ENCODE results near the gene BIK.

The BIK gene

DNA sequence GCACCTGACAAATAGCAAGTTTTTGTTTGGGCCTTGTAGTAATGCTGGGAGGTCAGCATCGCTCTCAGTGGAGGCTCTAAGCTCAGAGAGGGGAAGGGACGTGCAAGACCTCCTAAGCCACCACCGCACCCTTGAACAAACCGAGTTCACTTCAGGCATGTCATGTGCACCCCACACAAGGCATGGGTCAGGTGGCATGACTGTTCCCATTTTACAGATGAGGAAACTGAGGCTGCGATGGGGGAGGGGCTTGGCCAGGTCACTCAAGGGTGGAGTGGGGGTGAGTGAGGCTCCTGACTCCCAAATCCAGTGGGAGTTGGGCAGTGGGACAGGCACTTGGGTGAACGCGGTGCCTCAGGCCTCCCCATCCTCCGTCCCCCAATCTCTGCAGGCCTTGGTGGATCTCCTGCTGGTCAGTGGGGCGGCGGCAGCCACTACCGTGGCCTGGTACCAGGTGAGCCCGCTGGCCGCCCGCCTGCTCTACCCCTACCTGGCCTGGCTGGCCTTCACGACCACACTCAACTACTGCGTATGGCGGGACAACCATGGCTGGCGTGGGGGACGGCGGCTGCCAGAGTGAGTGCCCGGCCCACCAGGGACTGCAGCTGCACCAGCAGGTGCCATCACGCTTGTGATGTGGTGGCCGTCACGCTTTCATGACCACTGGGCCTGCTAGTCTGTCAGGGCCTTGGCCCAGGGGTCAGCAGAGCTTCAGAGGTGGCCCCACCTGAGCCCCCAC lies 52.0 kb downstream of the BIK start:
- DNase-seq (ENCODE audit: low read depth in 2 of 2): no peak

DNA sequence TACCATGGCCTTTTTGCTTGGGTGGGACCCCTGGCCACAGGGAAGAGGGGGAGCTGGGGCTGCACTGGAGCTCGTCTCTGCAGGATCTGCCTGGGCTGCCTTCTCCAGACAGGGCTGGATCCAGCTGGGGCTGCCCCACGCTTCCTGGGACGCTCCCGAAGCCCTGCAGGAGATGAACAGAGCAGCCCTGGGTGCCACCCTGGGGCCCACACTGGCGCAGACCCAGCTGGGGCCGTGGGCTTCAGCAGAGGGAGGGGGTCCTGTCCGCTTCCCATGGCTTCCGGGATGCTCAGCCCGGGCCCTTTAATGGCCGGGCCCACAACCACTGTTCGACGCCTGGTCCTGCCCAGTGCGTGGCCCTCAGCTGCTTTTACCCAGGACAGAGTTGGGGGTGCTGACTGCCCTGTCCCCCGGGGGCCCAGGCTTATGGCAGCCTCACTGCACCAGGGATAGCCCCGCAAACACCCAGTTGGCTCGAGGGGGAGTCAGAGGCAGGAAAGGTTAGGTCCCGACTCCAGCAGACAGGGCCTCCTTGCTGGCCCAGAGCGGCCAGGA lies 52.8 kb downstream of the BIK start:
- no peak for DNase-seq (ENCODE audit: low read depth in 2 of 2)

DNA sequence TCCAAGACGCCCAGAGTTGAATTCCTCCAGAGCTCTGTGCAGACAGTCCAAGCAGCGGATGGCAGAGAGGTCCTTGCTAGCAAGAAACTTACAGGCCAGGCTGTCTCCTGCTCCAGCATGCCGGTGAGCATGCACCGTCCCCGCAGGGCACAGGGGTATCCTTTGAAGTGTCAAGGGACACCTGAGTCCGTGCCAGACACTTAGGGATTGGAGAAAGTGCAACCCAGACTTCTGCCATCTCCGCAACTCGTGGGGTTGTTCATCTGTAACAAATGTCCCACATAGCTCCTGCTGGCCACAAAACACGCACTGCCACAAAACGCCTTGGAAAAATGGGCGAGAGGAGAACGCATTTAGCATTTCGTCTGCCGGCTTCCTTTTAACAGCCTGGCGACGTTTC lies 54.1 kb downstream of the BIK start:
- no peak for DNase-seq (ENCODE audit: low read depth in 2 of 2)

DNA sequence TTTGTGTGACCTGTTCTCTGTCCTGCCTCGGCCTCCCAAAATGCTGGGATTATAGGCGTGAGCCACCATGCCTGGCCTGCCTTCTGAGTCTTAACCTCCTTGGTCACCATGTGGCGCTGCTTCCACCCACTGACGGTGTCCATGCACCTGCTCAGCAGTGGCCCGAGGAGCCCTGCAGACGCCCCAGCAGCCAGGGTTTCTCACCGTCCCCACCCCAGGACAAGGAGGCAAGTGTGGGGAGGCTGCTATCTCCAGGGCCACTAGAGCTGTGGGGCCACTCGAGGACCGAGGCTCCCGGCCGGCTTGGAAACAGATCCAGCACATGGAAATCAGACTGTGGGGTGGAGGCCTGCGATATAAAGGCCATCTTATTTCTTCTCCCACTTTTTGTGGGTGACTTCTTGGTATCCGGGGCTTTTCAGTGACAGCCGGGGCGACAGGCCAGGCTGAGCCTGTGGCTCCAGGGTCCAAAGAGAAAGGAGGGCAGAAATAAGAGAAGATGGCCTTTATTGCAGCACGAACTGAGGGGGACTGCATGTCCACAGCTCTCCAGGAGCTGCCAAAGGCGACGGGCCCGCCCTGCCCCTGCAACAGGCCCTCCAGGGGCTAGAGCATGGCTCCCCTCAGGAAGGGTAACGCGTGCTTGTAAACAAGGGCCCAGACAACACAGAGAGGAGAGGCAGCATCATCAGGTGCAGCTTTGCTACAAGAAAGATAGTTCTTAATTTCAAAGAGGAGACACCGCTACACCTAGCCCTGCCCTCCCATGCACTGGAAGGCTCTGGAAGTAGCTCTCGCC lies 55.8 kb downstream of the BIK start:
- no peak for DNase-seq (ENCODE audit: low read depth in 2 of 2)

DNA sequence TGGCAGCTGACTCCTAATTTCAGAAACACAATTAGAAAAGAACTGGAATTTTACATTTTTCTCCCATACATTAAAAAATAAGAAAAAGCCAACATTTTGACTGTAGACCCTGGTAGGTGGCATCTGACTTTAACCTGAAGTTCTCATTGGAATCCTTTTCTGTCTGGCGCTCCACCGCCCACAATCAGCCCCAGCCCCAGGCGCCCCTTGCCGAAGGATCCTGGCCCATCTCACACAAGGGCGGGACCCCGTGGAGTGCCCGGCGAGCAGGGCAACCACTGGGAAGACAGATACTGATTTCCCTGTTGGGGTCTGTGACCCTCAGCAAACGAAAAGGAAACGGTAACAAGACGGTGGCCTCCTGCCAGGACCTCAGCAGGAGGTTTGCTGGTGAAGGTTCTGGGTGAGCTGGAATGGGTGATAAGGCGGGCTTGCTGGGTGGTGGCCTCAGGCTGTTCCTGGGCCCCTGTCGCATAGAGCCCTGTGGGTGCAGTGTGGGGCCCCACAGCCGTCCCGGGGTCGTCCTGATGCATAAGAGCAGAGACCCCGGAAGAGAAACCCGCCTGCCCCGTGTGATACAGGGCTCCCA lies 56.5 kb downstream of the BIK start:
- no peak for DNase-seq (ENCODE audit: low read depth in 2 of 2)

DNA sequence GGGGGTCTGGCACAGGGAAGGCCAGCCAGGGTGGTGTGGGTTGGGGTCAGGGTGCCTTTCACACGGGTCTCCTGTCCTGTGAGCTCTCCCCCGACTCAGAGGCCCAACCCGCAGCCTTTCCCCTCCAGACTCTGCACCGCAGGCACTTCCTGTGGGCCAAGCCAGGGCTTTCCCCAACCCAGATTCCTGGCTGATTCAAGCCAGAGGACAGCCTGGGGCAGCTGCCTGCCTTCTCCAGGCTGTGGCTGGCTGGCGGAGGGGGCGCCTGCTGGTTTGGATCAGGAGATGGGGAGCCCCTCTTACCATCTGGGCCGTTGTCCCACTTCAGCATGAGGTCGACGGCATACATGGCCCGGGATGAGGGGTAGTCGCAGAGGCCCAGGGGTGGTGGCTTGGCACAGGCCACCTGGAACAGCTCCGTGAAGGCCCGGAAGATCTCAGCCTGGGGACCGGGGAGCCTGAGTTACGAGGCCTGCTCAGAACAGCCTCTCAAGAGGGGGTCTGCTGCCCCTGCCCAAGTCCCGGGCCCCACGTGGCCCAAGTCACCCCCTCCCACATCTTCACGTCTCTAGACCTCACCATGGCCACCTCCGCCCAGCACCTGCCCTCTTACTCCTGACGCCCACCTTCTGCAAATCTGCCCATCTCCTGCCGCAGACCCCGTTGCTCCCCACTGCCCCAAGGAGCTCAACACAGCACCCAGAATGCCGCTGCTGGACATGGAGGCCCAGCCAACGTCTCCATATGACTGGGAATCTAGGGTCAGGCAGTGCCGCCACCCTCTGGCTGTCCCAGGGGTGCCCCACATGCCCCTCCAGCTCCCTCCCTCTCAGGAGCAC lies 58.1 kb downstream of the BIK start:
- DNase-seq (ENCODE audit: low read depth in 2 of 2): no peak

DNA sequence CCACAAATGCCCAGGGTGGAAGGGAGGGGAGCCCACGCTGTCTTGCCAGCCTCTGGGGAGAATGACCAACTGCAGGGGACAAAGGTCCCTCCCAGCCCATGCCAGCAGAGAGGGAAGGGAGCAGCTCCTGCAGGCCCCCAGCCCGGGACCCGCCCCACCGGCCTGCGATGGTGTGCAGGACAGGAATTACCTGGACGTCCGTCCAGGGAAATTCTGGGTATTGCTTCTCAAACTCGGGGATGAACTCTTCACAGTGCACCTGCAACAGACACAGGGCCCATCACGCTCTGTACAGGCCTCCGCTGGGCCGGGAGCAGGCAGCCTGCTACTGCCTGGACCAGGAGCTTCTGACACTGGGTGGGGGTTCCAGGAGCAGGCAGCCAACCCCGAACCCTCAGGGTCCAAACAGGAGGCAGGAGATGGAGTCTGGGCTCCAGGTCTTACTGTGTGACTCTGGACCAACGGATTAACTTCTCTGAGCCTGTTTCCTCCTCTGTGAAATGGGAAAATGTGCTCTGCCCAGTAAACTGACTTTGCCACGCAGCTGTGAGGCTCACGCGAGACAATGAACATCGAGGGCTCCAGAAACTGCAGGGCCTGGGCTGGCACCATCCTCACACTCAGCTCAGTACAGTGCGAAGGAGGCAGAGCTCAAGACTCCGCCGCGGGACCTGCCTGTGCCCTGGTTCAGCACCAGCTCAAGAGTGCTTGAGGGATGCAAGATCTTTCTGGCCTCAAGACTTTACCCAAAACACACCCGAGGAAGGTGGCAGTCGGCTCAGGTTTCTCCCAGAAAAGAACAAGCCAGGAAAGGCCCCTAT lies 59.0 kb downstream of the BIK start:
- no peak for DNase-seq (ENCODE audit: low read depth in 2 of 2)

DNA sequence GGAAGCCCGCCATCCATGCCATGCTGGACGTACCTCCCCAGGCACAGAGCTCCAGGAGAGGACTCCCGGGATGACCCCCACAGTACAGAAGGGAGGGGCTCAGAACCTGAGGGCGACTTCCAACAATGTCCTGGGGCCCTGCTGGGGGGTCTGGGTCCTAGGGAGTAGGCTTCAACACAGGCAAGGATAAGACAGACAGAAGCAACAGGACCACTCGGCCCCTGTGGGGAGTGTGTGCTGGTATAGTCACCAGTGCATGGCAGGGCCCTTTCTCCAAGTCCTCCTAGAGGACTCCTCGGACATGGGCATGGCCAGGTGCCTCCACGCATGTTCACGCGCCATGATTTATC lies 59.6 kb downstream of the BIK start:
- DNase-seq (ENCODE audit: low read depth in 2 of 2): no peak

DNA sequence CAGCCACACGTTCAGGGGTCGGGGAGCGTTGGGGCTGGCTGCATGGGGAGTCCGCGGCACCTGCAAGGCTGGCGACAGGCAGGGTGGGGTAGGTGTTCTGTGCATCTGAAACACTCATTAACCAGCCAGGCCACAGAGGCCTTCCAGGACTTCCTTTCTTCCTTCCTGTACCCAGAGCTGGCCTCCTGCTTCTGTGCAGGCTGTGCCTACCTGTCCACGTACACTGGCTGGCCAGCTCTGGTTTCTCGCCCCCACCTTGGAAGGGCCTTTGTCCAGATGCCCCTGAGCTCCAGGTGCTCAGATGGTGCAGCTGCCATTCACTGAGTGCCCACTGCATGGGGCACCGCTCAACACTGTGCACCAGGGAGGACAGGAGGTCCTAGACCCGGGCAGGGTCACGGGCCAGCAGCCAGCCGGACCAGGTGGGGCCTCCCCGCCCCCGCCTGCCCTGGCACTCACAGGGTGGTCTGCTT lies 60.5 kb downstream of the BIK start:
- no peak for DNase-seq (ENCODE audit: low read depth in 2 of 2)

DNA sequence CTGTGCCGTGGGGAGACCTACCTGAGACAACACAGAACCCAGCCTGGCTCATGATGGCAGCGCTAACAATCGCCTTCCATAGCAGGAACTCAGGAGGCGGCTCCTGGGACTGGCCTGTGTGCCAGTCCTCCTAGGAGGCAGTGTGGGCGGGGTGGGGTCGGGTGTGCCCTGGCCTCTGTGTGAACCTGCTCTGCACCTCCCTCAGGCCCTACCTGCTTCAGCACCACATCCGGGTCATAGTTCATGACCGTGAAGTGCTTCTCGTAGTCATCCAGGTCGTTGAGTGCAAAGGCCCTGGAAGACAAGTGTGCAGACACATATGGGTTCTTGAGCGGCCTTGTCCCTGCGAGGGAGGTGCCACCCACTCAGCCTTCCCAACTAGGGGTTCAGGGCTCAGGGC lies 61.1 kb downstream of the BIK start:
- no peak for DNase-seq (ENCODE audit: low read depth in 2 of 2)

DNA sequence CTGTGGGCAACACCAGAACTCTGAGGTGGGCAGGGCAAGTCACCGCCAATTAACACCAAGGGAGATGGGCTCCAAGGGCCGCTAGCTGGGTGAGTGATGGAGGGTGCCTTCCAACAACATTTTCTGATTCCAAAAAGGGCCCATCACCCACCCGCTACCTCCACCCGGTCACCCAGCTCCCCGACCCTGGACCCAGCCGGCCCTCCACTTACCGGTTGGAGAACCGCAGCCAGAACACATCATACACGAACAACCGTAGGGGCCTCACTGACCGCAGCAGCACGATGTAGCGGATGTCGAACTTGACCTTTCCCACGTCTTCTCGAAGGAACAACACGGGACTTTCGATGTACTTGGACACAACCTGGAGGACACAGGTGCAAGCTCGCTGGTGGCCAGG lies 61.6 kb downstream of the BIK start:
- no peak for DNase-seq (ENCODE audit: low read depth in 2 of 2)

DNA sequence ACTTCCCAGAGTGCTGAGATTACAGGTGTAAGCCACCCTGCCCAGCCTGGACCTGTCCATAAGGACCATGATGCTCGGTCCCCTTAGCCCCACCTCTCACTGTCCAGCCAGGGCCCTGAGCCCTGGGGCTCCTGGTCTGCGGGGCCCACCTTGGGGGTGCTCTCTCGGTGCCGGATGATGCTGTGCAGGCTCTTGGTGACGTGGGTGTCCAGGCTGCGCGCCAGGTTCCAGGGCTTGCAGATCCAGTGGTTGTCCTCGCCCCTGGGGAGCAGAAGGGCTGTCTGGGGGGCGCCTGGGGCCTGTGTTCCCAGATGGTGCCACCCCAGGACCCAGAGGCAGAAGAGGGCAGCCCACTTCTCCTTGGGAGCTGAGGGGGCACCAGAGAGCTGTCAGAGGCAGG lies 63.0 kb downstream of the BIK start:
- DNase-seq (ENCODE audit: low read depth in 2 of 2): no peak

DNA sequence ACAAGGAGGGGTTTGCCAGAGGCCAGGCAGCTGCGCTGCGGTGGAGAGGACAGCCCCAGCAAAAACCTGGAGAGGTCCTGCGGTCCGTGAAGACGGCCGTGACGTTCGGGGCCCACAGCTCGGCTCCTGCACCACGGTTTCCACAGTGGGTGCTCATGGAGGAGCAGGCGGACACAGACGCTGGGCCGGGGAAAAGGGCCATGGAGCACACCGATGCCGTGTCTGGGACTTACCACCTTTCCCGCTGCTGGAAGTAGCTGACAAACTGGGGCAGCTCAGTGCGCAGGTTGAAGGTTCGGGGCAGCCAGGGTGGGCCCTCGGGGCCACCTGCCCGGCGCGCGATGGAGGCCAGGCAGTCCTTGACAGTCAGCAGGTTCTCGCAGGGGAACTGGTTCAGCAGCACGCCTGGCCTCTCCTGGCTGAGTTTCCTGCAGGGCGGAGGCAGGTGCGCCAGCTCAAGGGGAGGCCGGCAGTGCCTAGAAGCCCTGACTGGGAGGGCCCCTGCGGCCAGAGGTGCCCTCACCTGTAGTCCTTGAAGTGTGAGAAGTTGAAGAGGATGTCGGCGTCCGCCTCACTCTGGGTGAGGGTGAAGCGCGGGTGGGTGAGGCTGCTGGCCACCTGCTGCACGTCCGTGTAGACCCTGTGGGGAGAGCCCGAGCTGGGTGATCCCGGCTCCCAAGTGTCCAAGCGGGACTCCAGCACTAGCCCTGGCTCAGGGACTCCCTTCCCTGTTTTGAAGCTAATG lies 63.6 kb downstream of the BIK start:
- no peak for DNase-seq (ENCODE audit: low read depth in 2 of 2)

DNA sequence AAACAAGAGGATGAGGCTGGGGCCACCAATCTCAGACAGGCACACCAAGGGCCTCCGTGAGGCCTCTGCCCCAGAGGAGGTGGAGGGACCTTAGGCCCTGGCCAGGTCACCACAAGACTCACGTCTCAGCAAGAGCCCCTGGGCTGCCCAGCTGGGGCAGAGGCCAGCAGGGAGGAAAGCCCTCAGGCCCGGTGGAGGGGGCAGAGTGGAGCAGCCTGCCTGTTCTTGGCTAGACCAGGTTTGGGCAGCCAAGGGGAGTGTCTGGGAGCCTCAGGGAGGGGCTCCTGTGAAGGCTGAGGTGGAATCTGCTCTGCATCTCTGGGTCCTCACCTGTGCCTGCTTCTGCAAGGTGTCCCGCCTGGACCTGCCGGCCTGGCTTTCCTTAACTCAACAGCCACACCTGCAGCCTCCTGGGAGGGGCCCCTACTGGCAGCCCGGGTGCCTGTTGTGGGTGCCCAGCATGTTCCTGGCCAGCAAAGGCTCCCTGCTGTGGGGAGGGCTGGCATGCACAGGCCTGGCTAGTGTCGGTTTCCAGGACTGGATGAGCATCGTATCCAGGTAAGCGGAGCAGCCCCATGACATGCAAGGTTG lies 64.5 kb downstream of the BIK start:
- DNase-seq (ENCODE audit: low read depth in 2 of 2): no peak

DNA sequence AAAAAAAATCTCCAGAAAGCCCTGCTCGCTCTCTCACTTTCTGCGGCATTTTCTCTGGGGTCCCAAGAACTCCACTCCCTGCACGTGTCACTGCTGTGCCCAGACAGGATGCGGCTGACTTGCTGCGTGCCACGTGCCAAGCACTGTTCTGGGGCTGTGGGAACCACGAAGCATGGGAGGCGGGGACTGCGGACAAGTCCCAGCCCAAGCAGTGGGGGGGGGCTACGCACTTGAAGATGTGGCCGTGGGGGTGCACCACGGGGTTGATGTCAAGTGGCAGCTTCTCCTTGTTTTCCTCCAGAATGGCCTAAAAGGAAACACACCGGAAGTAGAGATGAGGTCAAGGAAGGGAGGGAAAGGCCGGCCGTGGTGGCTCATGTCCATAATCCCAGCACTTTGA lies 65.5 kb downstream of the BIK start:
- no peak for DNase-seq (ENCODE audit: low read depth in 2 of 2)

DNA sequence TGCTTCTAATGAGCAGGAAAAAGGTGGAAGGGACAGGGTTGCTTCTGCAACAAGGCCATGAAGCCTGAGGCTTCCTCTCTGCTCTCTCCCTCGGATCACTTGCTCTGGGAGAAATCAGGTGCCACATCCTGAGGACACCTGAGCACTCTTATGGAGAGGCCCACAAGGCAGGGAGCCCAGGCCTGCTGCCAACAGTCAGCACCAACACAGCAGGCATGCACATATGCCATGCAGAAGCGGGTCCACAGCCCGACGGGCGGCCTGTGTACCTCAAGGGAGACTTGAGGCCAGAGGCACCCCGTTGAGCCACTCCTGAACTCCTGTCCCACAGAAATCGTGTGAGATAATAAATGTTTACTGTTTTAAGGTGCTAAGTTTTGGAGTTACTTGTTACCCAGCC lies 66.9 kb downstream of the BIK start:
- DNase-seq (ENCODE audit: low read depth in 2 of 2): no peak
